Parathyroid adenoma (tissue), 2 donors: ENCODE measurements around the gene PDK4.
A peak's percentile ranks its signal among the peaks of the same experiment; 100 is the strongest.

Source experiments
- H2AFZ ChIP-seq: fragments of 300-600 bp; sonication (generic); one replicate; pipeline ENCODE4 v1.7.0; 2017; ENCODE audit warnings: antibody characterized with exemption, mild to moderate bottlenecking
- H3K27ac ChIP-seq: fragments of 300-600 bp; sonication (generic); one replicate; pipeline ENCODE4 v1.7.0; 2017
- H3K27me3 ChIP-seq: fragments of 300-600 bp; sonication (generic); one replicate; pipeline ENCODE4 v1.7.0; 2017; ENCODE audit warnings: low read length; ENCODE audit not compliant: control insufficient read depth, insufficient read depth
- H3K36me3 ChIP-seq: fragments of 300-600 bp; sonication (generic); one replicate; pipeline ENCODE4 v1.7.0; 2017; ENCODE audit warnings: low read length; ENCODE audit not compliant: control insufficient read depth, insufficient read depth
- H3K4me1 ChIP-seq: fragments of 300-600 bp; sonication (generic); one replicate; pipeline ENCODE4 v1.7.0; 2017; ENCODE audit warnings: control low read depth
- H3K4me2 ChIP-seq: fragments of 300-600 bp; sonication (generic); one replicate; pipeline ENCODE4 v1.7.0; 2017; ENCODE audit warnings: low read length
- H3K4me3 ChIP-seq: fragments of 300-600 bp; sonication (generic); one replicate; pipeline ENCODE4 v1.7.0; 2017; ENCODE audit warnings: low read depth, low read length
- H3K79me2 ChIP-seq: fragments of 300-600 bp; sonication (generic); one replicate; pipeline ENCODE4 v1.7.0; 2017; ENCODE audit warnings: control low read depth
- H3K9ac ChIP-seq: fragments of 300-600 bp; sonication (generic); one replicate; pipeline ENCODE4 v1.7.0; 2017; ENCODE audit warnings: mild to moderate bottlenecking
- H3K9me3 ChIP-seq: fragments of 300-600 bp; sonication (generic); one replicate; pipeline ENCODE4 v1.7.0; 2017; ENCODE audit warnings: low read length; ENCODE audit not compliant: control insufficient read depth
- TF ChIP-seq, protein P1 (sequence below): fragments of 300-600 bp; sonication (generic); IDR thresholded peaks from one replicate; pipeline ENCODE4 v1.7.0; 2017; ENCODE audit warnings: antibody characterized with exemption, mild to moderate bottlenecking
- donor health status: primary hyperparathyroidism.

Gene PDK4

DNA sequence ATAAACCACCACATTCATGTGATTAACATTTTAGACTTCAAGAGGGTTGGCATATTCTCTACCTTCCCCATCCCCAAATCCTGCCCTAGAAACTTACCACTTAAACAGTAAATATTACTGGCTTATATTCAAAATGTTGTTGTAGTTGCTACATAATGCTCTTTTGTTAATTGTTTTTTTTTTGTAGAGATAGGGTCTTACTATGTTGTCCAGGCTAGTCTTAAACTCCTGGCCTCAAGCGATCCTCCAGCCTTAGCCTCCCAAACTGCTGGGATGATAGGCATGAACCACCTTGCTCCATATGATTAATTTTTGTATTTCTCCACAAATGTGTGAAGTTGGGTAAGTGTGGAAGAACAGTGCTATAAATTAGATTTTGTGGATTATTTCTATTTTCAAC lies 6.5 kb downstream of the PDK4 start:
- Histone ChIP-seq H3K9ac (no peak overlapping the region), H3K27me3 (no peaks in the 10 kb centered on the region), H3K79me2 (peaks cover 9% of the 10 kb centered on the region), H3K4me2 (no peak overlapping the region), H3K27ac (peak overlapping the region; percentile 100), H3K4me1 (peaks cover 40% of the 10 kb centered on the region), H2AFZ (no peak overlapping the region), H3K36me3 (peaks cover 19% of the 10 kb centered on the region), H3K4me3 (peak overlapping the region; percentile 21), H3K9me3 (no peaks in the 10 kb centered on the region)
- TF ChIP-seq, protein P1, sequence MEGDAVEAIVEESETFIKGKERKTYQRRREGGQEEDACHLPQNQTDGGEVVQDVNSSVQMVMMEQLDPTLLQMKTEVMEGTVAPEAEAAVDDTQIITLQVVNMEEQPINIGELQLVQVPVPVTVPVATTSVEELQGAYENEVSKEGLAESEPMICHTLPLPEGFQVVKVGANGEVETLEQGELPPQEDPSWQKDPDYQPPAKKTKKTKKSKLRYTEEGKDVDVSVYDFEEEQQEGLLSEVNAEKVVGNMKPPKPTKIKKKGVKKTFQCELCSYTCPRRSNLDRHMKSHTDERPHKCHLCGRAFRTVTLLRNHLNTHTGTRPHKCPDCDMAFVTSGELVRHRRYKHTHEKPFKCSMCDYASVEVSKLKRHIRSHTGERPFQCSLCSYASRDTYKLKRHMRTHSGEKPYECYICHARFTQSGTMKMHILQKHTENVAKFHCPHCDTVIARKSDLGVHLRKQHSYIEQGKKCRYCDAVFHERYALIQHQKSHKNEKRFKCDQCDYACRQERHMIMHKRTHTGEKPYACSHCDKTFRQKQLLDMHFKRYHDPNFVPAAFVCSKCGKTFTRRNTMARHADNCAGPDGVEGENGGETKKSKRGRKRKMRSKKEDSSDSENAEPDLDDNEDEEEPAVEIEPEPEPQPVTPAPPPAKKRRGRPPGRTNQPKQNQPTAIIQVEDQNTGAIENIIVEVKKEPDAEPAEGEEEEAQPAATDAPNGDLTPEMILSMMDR = no peak

DNA sequence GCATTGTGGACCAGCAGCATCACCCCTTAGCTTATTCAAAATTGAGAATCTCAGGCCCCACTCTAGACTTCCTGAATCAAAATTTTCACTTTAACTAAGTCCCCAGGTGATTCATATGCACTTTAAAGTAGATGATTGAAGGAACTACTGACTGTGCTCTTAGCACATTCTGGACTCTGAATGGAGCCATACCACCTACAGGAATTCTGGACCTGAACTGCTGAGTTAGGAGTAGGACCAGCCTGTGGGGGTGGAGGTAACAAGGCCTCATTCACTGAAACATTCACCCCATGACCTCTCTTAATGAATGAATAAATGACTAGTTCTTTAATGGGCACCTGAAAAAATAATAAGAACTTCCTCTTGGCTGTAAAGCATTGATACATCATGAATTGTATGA lies 7.3 kb downstream of the PDK4 start:
- Histone ChIP-seq H3K27ac (peak overlapping the region; percentile 100), H3K9ac (no peak overlapping the region), H3K27me3 (no peaks in the 10 kb centered on the region), H3K9me3 (no peaks in the 10 kb centered on the region), H3K4me1 (peaks cover 40% of the 10 kb centered on the region), H3K79me2 (peaks cover 4% of the 10 kb centered on the region), H2AFZ (no peak overlapping the region), H3K36me3 (peaks cover 12% of the 10 kb centered on the region), H3K4me3 (peak overlapping the region; percentile 21), H3K4me2 (peak overlapping the region; percentile 28)
- TF ChIP-seq, protein P1 = no peak

DNA sequence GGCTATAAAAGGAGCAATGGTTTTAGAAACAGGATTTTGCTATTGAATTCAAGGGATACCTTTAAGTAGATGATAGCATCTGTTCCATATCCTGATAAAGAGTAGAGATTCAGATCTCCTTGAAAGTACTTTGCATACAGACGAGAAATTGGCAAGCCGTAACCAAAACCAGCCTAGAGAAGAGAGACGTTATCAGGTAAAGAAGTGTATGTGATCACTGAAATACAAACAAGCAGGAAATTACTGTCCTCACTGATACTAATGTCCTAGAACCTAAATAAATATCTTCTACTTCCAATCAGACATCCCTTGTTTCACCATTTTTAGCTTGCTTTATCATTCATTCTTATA lies 9.4 kb downstream of the PDK4 start:
- no peaks in the 10 kb centered on the region for H3K9me3 ChIP-seq
- no peak overlapping the region for H2AFZ ChIP-seq
- peaks cover 12% of the 10 kb centered on the region for H3K36me3 ChIP-seq
- no peak overlapping the region for H3K9ac ChIP-seq
- peaks cover 4% of the 10 kb centered on the region for H3K79me2 ChIP-seq
- H3K27me3 ChIP-seq = no peaks in the 10 kb centered on the region
- H3K4me3 ChIP-seq = peak overlapping the region; percentile 35
- peaks cover 40% of the 10 kb centered on the region for H3K4me1 ChIP-seq
- TF ChIP-seq, protein P1 = no peak
- peak overlapping the region; percentile 100 for H3K27ac ChIP-seq
- peak overlapping the region; percentile 53 for H3K4me2 ChIP-seq

DNA sequence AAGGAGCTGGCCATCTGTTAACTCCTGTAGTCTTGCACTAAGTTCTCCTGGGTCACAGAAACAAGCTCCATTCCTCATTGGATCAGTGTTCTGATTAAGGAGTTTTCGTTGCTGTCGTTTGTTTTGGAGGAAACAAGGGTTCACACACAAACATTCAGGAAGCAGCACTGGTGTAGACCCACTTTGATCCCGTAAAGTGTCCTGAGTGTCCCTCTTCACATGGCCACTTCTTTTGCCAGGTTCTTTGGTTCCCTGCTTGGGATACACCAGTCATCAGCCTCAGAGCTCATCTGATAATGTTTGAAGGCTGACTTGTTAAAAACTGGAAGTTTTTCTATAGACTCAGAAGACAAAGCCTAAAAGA lies 10.9 kb downstream of the PDK4 start:
- Histone ChIP-seq H3K4me1 (peaks cover 35% of the 10 kb centered on the region), H3K9me3 (no peaks in the 10 kb centered on the region), H3K36me3 (peaks cover 12% of the 10 kb centered on the region), H3K9ac (no peak overlapping the region), H3K79me2 (no peaks in the 10 kb centered on the region), H3K27ac (peak overlapping the region; percentile 100), H3K27me3 (no peaks in the 10 kb centered on the region), H2AFZ (no peak overlapping the region), H3K4me2 (no peak overlapping the region), H3K4me3 (no peak overlapping the region)
- TF ChIP-seq, protein P1 = no peak

DNA sequence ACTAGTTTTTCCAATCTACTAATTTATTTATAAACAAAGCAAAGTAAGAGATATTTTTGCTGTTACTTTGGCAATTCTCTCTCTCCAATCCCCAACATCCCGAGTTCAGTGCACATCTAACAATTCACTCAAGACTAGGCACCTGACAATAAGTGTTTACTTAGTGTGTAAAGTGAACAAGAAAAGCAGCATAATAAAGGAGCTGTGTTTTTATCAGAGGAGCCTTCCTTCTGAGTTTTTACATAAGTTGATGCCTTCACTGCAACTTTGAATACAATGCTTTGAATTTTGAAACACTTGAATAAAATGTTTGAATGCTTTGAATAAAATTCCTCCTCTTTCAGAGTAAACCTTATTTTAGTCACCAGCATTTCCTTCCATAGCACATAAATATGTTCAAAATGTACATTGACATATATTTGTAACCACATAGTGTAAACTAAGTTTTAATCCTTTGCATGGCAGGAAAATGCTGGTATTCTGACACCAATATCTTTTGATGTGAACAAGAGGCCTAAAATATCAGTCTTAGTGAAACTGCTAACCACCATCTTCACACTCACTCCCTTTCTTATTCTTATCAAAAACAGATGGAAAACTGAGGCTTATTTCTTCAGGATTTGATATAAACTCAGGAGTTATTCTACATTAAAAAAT lies 11.4 kb downstream of the PDK4 start:
- TF ChIP-seq, protein P1 = no peak
- H2AFZ ChIP-seq = no peak overlapping the region
- peak overlapping the region; percentile 100 for H3K27ac ChIP-seq
- peaks cover 34% of the 10 kb centered on the region for H3K4me1 ChIP-seq
- H3K79me2 ChIP-seq = no peaks in the 10 kb centered on the region
- H3K36me3 ChIP-seq = peaks cover 12% of the 10 kb centered on the region
- H3K9ac ChIP-seq = no peak overlapping the region
- no peaks in the 10 kb centered on the region for H3K9me3 ChIP-seq
- no peaks in the 10 kb centered on the region for H3K27me3 ChIP-seq
- H3K4me2 ChIP-seq = peak overlapping the region; percentile 2
- H3K4me3 ChIP-seq = no peak overlapping the region
